CD4-positive, alpha-beta T cell (primary cell): ENCODE measurements around the gene GRM5. TPM values are rescaled to one million over a fixed set of nuclear protein-coding genes. Genes with fewer than 3 reads are reported as not detected.

Experiments used
- ATAC-seq: fragments of 200-7000 bp; cut with Tn5 transposase; one replicate; pipeline ENCODE4 v1.10.0; 2022; ENCODE audit warnings: mild to moderate bottlenecking; ENCODE audit not compliant: poor library complexity
- CTCF ChIA-PET: fragments of 350-600 bp; sonication (Branson Sonifier 250); formaldehyde crosslinking; loops from one replicate; lab custom pipeline; 2021; ENCODE audit warnings: antibody characterized with exemption, inconsistent platforms; lab: Charles Lee
- POLR2A ChIA-PET: fragments of 350-600 bp; sonication (Branson Sonifier 250); formaldehyde crosslinking; loops from one replicate; lab custom pipeline; 2021; ENCODE audit warnings: antibody characterized with exemption, inconsistent platforms; lab: Charles Lee
- DNase-seq, 14 experiments: peaks; one replicate each; pipeline ENCODE4 v3.0.0-alpha.2; 2013 to 2020; ENCODE audit warnings: mixed read lengths in 2 of 14
- H3K27ac ChIP-seq, 2 donors: one replicate each; pipeline versions ENCODE4 v1.5.1 to v1.7.0; 2013; ENCODE audit warnings: low read length in 2 of 2, low read depth in 1 of 2, mild to moderate bottlenecking in 1 of 2
- H3K27me3 ChIP-seq, 2 experiments: 1 replicate in 1 of 2; 2 replicates in 1 of 2; pipeline versions ENCODE4 v1.6.1 to v1.7.0; 2013; ENCODE audit warnings: low read length in 2 of 2, control low read depth in 1 of 2, mild to moderate bottlenecking in 1 of 2, moderate library complexity in 1 of 2; ENCODE audit not compliant: insufficient read depth in 2 of 2, control insufficient read depth in 1 of 2
- H3K36me3 ChIP-seq: one replicate; pipeline ENCODE4 v1.6.1; 2013; ENCODE audit warnings: low read length, control low read depth; ENCODE audit not compliant: insufficient read depth
- H3K4me1 ChIP-seq: one replicate; pipeline ENCODE4 v1.6.1; 2013; ENCODE audit warnings: low read length, control low read depth; ENCODE audit not compliant: insufficient read depth
- H3K4me3 ChIP-seq: one replicate; pipeline ENCODE4 v1.5.1; 2013; ENCODE audit warnings: mild to moderate bottlenecking, low read length, moderate library complexity
- H3K9me3 ChIP-seq, 2 experiments: 1 replicate in 1 of 2; 2 replicates in 1 of 2; pipeline versions ENCODE4 v1.6.1 to v1.7.0; 2013; ENCODE audit warnings: low read length in 2 of 2, mild to moderate bottlenecking in 2 of 2, control low read depth in 1 of 2, moderate library complexity in 1 of 2; ENCODE audit not compliant: control insufficient read depth in 1 of 2, insufficient read depth in 1 of 2
- H3K27ac Mint-ChIP-seq: one replicate; pipeline ENCODE4 v1.8.0; 2020; ENCODE audit warnings: mixed read lengths
- H3K27me3 Mint-ChIP-seq: one replicate; pipeline ENCODE4 v1.8.0; 2021; ENCODE audit warnings: mixed read lengths
- H3K36me3 Mint-ChIP-seq: one replicate; pipeline ENCODE4 v1.8.0; 2021; ENCODE audit warnings: low read depth, mixed read lengths
- H3K4me1 Mint-ChIP-seq: one replicate; pipeline ENCODE4 v1.8.0; 2021; ENCODE audit warnings: low read depth, mixed read lengths
- H3K4me3 Mint-ChIP-seq: one replicate; pipeline ENCODE4 v1.8.0; 2020; ENCODE audit warnings: mild to moderate bottlenecking, mixed read lengths
- H3K9me3 Mint-ChIP-seq: one replicate; pipeline ENCODE4 v1.8.0; 2020; ENCODE audit warnings: mixed read lengths
- CTCF ChIP-seq: fragments of 200-600 bp; IDR thresholded peaks from one replicate; pipeline ENCODE4 v1.8.0; 2022; ENCODE audit warnings: antibody characterized with exemption, mild to moderate bottlenecking
- intact Hi-C, 2 experiments: fragments of 100-400 bp; cut with DNase I in 1 of 2; cut with micrococcal nuclease in 1 of 2; formaldehyde crosslinking; loops; one replicate each; pipeline versions ENCODE4 v1.15.1 to v1.9.0; 2023 to 2025; cut with DNase I, micrococcal nuclease
- total RNA-seq, 174 experiments: library from RNA in 2 of 174; stranded (reverse) in 2 of 174; gene quantifications; one replicate each; pipeline ENCODE4 v1.2.3 and lab custom pipeline; 2021 to 2026

Gene GRM5
- total RNA-seq, 2 experiments from 2014 or later = not detected

- H3K4me3 Mint-ChIP-seq = no peak overlapping the region
- ChIA-PET POLR2A (no interaction called here), CTCF (no interaction called here)
- H3K36me3 Mint-ChIP-seq = no peaks in the 10 kb centered on the region
- no peak for TF ChIP-seq CTCF
- Histone ChIP-seq H3K4me3 (no peak overlapping the region), H3K36me3 (no peaks in the 10 kb centered on the region), H3K27me3 (no peaks in the 10 kb centered on the region), H3K27ac (no peak overlapping the region), H3K9me3 (no peaks in the 10 kb centered on the region), H3K4me1 (no peaks in the 10 kb centered on the region)
- no peaks in the 10 kb centered on the region for H3K27me3 Mint-ChIP-seq
- H3K4me1 Mint-ChIP-seq = no peaks in the 10 kb centered on the region
- DNase-seq (no peak), ATAC-seq (no peak)
- no peak overlapping the region for H3K27ac Mint-ChIP-seq
- H3K9me3 Mint-ChIP-seq = no peaks in the 10 kb centered on the region
- intact Hi-C loops = no loop called here
These were observed 436.3 kb downstream of the GRM5 start for GRCh38 chr11:88629496-88629895.

- CTCF ChIA-PET = no interaction called here
- no peak overlapping the region for H3K27ac Mint-ChIP-seq
- no peaks in the 10 kb centered on the region for H3K36me3 Mint-ChIP-seq
- H3K4me1 Mint-ChIP-seq = no peaks in the 10 kb centered on the region
- no peaks in the 10 kb centered on the region for H3K9me3 Mint-ChIP-seq
- H3K4me3 Mint-ChIP-seq = no peak overlapping the region
- H3K27me3 ChIP-seq = no peaks in the 10 kb centered on the region
- H3K27ac ChIP-seq = no peak overlapping the region
- no peaks in the 10 kb centered on the region for H3K4me1 ChIP-seq
- no peak for ATAC-seq
- no peak overlapping the region for H3K4me3 ChIP-seq
- TF ChIP-seq CTCF = no peak
- no peak for DNase-seq
- POLR2A ChIA-PET = no interaction called here
- H3K36me3 ChIP-seq = no peaks in the 10 kb centered on the region
- intact Hi-C loops = no loop called here
- H3K27me3 Mint-ChIP-seq = no peaks in the 10 kb centered on the region
- no peaks in the 10 kb centered on the region for H3K9me3 ChIP-seq
These were observed 439.6 kb downstream of the GRM5 start for GRCh38 chr11:88626216-88626615.

- Histone ChIP-seq H3K27ac (no peak overlapping the region), H3K4me1 (no peaks in the 10 kb centered on the region), H3K4me3 (no peak overlapping the region), H3K9me3 (no peaks in the 10 kb centered on the region), H3K36me3 (no peaks in the 10 kb centered on the region), H3K27me3 (no peaks in the 10 kb centered on the region)
- no peak overlapping the region for H3K27ac Mint-ChIP-seq
- DNase-seq = no peak
- CTCF ChIA-PET = no interaction called here
- TF ChIP-seq CTCF = no peak
- H3K4me3 Mint-ChIP-seq = no peak overlapping the region
- H3K27me3 Mint-ChIP-seq = no peaks in the 10 kb centered on the region
- no peak for ATAC-seq
- no peaks in the 10 kb centered on the region for H3K9me3 Mint-ChIP-seq
- no peaks in the 10 kb centered on the region for H3K4me1 Mint-ChIP-seq
- intact Hi-C loops = no loop called here
- POLR2A ChIA-PET = no interaction called here
- no peaks in the 10 kb centered on the region for H3K36me3 Mint-ChIP-seq
These were observed 442.3 kb downstream of the GRM5 start for GRCh38 chr11:88623531-88623930.
